T-helper 2 cell treated with Interferon-gamma antibody and Interleukin-4, amounts not matched to agents 100 ng/mL and 5 ng/mL, for 36 hours (primary cell): ENCODE data around the gene TMEM134. TPM values are rescaled to one million over a fixed set of nuclear protein-coding genes. Genes with fewer than 3 reads are reported as not detected.

Experiments used
- total RNA-seq: library from RNA; stranded (reverse); gene quantifications from 2 replicates; pipeline ENCODE4 v1.2.3, GENCODE V29; 2022

Gene TMEM134
- total RNA-seq, 1 donor from 2014 or later: 40.4 TPM

Other genes with a start within 250 kb of the TMEM134 start
- 315 and 316 TPM in 2 replicates for gene GRK2, start 202.8 kb downstream of the TMEM134 start, total RNA-seq
- 188 and 192 TPM in 2 replicates for gene ANKRD13D, start 179.9 kb downstream of the TMEM134 start, total RNA-seq
- gene SSH3, start 165.7 kb downstream of the TMEM134 start, total RNA-seq: 9.7 and 14.2 TPM in 2 replicates
- 48.0 and 52.8 TPM in 2 replicates for gene POLD4, start 115.7 kb downstream of the TMEM134 start, total RNA-seq
- gene CLCF1, start 95.7 kb downstream of the TMEM134 start, total RNA-seq: 0.39 and 0.48 TPM in 2 replicates
- gene RAD9A, start 77.3 kb downstream of the TMEM134 start, total RNA-seq: 44.8 and 51.7 TPM in 2 replicates
- gene PPP1CA, start 67.4 kb downstream of the TMEM134 start, total RNA-seq: 346 and 351 TPM in 2 replicates
- gene TBC1D10C, start 65.2 kb downstream of the TMEM134 start, total RNA-seq: 280 and 291 TPM in 2 replicates
- 0.14 and 0.86 TPM in 2 replicates for gene CARNS1, start 53.6 kb downstream of the TMEM134 start, total RNA-seq
- 59.8 and 64.4 TPM in 2 replicates for gene RPS6KB2, start 40.8 kb downstream of the TMEM134 start, total RNA-seq
- gene PTPRCAP, start 31.6 kb downstream of the TMEM134 start, total RNA-seq: 308 and 324 TPM in 2 replicates
- gene CORO1B, start 25.8 kb downstream of the TMEM134 start, total RNA-seq: 241 and 247 TPM in 2 replicates
- not detected in 2 replicates for gene GPR152, start 16.5 kb downstream of the TMEM134 start, total RNA-seq
- 3.7 and 4.0 TPM in 2 replicates for gene CABP4, start 13.9 kb downstream of the TMEM134 start, total RNA-seq
- 150 and 157 TPM in 2 replicates for gene AIP, start 13.8 kb upstream of the TMEM134 start, total RNA-seq
- 80.2 and 91.6 TPM in 2 replicates for gene PITPNM1, start 36.1 kb upstream of the TMEM134 start, total RNA-seq
- 159 and 166 TPM in 2 replicates for gene CDK2AP2, start 38.9 kb upstream of the TMEM134 start, total RNA-seq
- not detected in 2 replicates for gene CABP2, start 54.2 kb upstream of the TMEM134 start, total RNA-seq
- 278 and 289 TPM in 2 replicates for gene GSTP1, start 114.6 kb upstream of the TMEM134 start, total RNA-seq
- 219 TPM in 2 replicates for gene NDUFV1, start 137.7 kb upstream of the TMEM134 start, total RNA-seq
- 9.8 and 11.5 TPM in 2 replicates for gene NUDT8, start 160.7 kb upstream of the TMEM134 start, total RNA-seq
- gene TBX10, start 170.5 kb upstream of the TMEM134 start, total RNA-seq: not detected in 2 replicates
- gene ACY3, start 181.5 kb upstream of the TMEM134 start, total RNA-seq: 0.68 and 0.80 TPM in 2 replicates
- gene ALDH3B2, start 205.4 kb upstream of the TMEM134 start, total RNA-seq: not detected in 2 replicates